Duodenal mucosa (tissue), 2 donors: ENCODE measurements around the gene SDSL.

ENCODE experiments used
- H3K27ac ChIP-seq: one replicate; pipeline ENCODE4 v1.7.0; 2013; ENCODE audit warnings: low read depth, low read length
- H3K27me3 ChIP-seq, 2 donors: one replicate each; pipeline ENCODE4 v1.7.0; 2013; ENCODE audit warnings: low read length in 2 of 2, control low read depth in 1 of 2; ENCODE audit not compliant: insufficient read depth in 2 of 2, control insufficient read depth in 1 of 2
- H3K36me3 ChIP-seq, 2 donors: one replicate each; pipeline ENCODE4 v1.7.0; 2013; ENCODE audit warnings: low read length in 2 of 2, control low read depth in 1 of 2; ENCODE audit not compliant: insufficient read depth in 2 of 2, control insufficient read depth in 1 of 2
- H3K4me1 ChIP-seq, 2 donors: one replicate each; pipeline ENCODE4 v1.7.0; 2013; ENCODE audit warnings: low read length in 2 of 2, control low read depth in 1 of 2; ENCODE audit not compliant: insufficient read depth in 2 of 2, control insufficient read depth in 1 of 2
- H3K4me3 ChIP-seq, 2 donors: one replicate each; pipeline ENCODE4 v1.7.0; 2013; ENCODE audit warnings: low read length in 2 of 2, low read depth in 1 of 2
- H3K9ac ChIP-seq, 2 donors: one replicate each; pipeline ENCODE4 v1.7.0; 2013; ENCODE audit warnings: low read length in 2 of 2, low read depth in 1 of 2
- H3K9me3 ChIP-seq, 2 donors: one replicate each; pipeline ENCODE4 v1.7.0; 2013; ENCODE audit warnings: low read length in 2 of 2, control low read depth in 1 of 2; ENCODE audit not compliant: control insufficient read depth in 1 of 2

The SDSL gene

DNA sequence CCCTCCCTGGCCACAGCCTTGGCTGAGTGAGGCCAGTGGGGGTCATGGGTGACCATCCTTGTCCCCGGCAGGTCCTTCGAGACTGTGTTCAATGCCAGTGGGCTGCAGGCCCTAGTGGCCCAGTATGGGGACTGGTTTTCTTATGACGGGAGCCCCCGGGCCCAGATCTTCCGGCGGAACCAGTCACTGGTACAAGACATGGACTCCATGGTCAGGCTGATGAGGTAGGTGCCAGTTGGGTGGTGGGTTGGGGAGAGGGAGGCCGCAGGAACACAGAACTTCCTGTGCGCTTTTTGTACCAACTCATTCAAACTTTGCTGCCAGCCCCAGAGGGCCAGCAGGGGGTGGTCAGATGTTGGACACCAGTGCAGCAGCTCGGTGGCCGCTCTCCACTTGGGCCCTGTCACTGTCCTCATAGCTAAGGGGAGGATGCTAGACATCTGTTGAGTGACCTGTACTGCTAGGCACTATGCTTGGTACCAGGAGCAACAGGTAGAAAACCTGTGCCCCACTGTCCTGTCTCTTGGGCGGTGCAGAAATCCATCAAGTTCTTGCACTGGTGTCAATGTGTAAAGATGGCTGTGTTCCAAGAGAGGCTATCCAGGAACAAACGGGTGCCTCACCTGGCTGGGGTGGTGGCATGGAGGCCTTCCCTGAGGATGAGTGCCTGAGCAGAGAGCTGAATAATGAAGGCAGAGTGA lies 35.2 kb upstream of the SDSL start:
- H3K27me3 ChIP-seq = no peaks in the 10 kb centered on the region
- H3K4me1 ChIP-seq = no peaks in the 10 kb centered on the region
- H3K36me3 ChIP-seq = peaks cover 5 to 31% of the 10 kb centered on the region in 2 donors
- H3K4me3 ChIP-seq = no peak overlapping the region
- H3K9ac ChIP-seq = no peak overlapping the region
- H3K9me3 ChIP-seq = no peaks in the 10 kb centered on the region
- no peak overlapping the region for H3K27ac ChIP-seq

DNA sequence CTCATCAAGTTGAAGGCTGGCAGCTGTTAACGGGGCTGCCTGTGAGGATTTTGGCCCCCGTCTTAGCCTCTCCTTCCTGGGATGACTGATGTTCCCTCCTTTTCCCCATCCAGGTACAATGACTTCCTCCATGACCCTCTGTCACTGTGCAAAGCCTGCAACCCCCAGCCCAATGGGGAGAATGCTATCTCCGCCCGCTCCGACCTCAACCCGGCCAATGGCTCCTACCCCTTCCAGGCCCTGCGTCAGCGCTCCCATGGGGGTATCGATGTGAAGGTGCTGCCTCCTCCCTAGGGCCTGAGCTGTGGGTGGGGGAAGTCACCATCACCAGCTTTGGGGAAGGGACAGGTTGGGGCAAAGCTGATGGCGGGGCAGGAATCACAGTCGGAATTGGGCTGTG lies 34.5 kb upstream of the SDSL start:
- Histone ChIP-seq H3K9me3 (no peaks in the 10 kb centered on the region), H3K36me3 (peaks cover 5 to 31% of the 10 kb centered on the region in 2 donors), H3K4me3 (no peak overlapping the region), H3K27ac (no peak overlapping the region), H3K27me3 (no peaks in the 10 kb centered on the region), H3K4me1 (no peaks in the 10 kb centered on the region), H3K9ac (no peak overlapping the region)

DNA sequence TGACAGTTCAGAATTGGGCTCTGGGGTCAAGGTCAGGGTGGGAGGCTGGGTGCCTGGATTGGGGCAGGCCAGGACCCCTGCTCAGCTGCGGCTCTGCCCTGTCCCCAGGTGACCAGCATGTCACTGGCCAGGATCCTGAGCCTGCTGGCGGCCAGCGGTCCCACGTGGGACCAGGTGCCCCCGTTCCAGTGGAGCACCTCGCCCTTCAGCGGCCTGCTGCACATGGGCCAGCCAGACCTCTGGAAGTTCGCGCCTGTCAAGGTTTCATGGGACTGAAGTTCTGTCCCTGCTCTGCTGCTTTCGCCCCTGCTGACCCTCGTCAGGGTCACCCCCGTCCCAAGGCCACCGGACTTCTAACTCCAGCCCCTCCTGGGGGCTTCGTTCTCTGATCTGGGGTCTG lies 33.8 kb upstream of the SDSL start:
- Histone ChIP-seq H3K36me3 (peaks cover 5 to 31% of the 10 kb centered on the region in 2 donors), H3K4me1 (no peaks in the 10 kb centered on the region), H3K9me3 (no peaks in the 10 kb centered on the region), H3K9ac (no peak overlapping the region), H3K27ac (no peak overlapping the region), H3K4me3 (no peak overlapping the region), H3K27me3 (no peaks in the 10 kb centered on the region)

DNA sequence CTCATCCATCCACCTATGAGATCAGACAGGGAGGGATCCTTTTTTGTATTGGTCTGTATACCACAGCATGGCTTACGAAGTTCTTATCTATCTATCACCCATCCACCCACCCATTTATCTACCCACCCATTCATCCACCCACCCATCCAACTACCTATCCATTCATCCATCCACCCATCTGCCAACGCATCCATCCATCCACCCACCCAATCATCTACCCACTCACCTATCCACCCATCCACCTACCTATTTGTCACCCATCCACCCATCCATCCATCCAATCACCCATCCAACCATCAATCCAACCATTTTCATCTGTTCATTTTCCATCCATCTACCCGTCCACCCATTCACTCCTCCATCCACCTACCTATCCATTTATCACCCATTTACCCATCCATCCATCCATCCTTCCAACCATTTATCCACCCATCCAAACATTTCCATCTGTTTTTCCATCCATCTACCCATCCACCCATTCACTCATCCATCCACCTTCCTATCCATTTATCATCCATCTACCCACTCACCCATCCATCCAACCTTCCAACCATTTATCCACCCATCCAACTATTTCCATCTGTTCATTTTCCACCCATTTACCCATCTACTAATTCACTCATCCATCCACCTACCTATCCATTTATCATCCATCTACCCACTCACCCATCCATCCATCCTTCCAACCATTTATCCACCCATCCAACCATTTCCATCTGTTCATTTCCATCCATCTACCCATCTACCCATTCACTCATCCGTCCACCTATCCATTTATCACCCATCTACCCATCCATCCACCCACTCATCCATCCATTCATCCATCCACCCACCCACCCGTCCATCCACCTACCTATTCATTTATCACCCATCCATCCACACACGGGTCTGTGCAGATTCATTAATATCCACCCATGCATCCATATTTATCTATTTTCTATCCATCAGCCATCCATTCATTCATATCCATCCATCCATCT lies 31.8 kb upstream of the SDSL start:
- no peaks in the 10 kb centered on the region for H3K4me1 ChIP-seq
- H3K27ac ChIP-seq = no peak overlapping the region
- no peaks in the 10 kb centered on the region for H3K27me3 ChIP-seq
- no peak overlapping the region for H3K4me3 ChIP-seq
- H3K9me3 ChIP-seq = no peaks in the 10 kb centered on the region
- no peak overlapping the region for H3K9ac ChIP-seq
- H3K36me3 ChIP-seq = peaks cover 0 to 19% of the 10 kb centered on the region in 2 donors

DNA sequence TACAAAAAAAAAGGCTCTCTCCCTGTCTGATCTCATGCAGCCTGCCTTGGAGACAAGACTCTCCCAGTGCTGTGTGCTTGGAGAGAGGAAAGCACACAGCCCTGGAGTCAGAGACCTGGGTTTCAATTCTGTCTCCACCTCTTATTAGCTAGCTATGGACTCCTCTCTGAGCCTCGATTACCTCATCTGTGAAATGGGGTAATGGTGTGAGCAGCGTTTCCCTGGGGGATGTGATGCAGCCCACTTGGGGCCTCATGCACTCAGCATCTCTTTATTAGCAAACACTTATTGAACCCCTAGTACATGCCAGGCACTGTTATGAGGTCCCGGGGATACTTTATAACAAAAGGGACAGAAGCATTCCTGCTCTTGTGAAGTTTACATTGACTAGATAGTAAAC lies 31.0 kb upstream of the SDSL start:
- no peaks in the 10 kb centered on the region for H3K4me1 ChIP-seq
- no peak overlapping the region for H3K9ac ChIP-seq
- peaks cover 0 to 18% of the 10 kb centered on the region in 2 donors for H3K36me3 ChIP-seq
- H3K4me3 ChIP-seq = no peak overlapping the region
- no peak overlapping the region for H3K27ac ChIP-seq
- no peaks in the 10 kb centered on the region for H3K9me3 ChIP-seq
- no peaks in the 10 kb centered on the region for H3K27me3 ChIP-seq

DNA sequence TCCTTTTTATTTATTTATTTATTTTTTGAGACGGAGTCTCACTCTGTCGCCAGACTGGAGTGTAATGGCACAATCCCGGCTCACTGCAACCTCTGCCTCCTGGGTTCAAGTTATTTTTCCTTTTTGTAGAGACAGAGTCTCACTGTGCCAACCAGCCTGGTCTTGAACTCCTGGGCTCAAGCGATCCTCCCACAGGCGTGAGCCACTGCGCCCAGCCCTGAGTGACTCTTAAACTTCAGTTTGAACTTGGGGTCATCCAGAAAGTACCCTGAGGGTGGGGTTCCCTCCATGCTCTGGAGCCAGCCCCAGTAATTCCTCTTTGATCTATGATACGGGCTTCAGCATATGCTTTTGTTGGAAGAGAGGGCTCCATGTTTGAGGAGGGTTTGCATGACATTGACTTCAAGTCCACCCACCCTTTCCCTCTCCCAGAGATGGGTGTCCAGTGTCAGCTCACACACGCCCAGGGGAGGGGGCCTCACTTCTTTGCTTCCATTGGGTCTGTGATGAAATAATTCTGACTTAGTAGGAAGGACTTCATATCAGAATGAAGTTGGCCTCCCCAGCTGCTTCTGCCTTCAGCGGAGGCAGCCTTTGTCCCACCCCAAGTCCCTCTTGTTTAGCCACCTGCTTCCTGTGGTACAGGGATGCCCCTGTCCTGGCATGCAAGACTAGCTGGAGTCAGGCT lies 30.4 kb upstream of the SDSL start:
- H3K27ac ChIP-seq = no peak overlapping the region
- no peak overlapping the region for H3K4me3 ChIP-seq
- H3K27me3 ChIP-seq = no peaks in the 10 kb centered on the region
- H3K9me3 ChIP-seq = no peaks in the 10 kb centered on the region
- H3K4me1 ChIP-seq = no peaks in the 10 kb centered on the region
- H3K36me3 ChIP-seq = peaks cover 0 to 18% of the 10 kb centered on the region in 2 donors
- no peak overlapping the region for H3K9ac ChIP-seq

DNA sequence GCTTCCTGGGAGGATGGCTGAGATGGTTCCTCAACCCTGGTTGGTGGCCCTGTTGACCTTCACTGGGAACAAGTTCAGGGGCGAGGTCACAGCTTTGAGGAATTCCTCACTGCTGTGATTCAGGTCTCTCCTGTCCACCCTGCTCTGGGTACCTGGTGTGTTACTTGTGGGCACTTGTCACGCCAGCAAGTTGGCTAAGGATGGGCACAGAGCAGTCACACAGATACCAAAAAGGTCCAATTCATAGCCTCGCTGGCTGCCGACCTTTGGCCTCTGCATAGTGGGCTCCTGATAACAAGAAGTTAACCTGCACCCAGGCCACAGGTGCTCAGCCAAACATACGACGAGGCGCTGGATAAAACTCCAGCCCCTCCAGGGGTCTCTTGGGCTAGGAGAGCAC lies 29.7 kb upstream of the SDSL start:
- Histone ChIP-seq H3K4me3 (no peak overlapping the region), H3K9me3 (no peaks in the 10 kb centered on the region), H3K27ac (no peak overlapping the region), H3K36me3 (peaks cover 0 to 12% of the 10 kb centered on the region in 2 donors), H3K27me3 (no peaks in the 10 kb centered on the region), H3K9ac (no peak overlapping the region), H3K4me1 (no peaks in the 10 kb centered on the region)

DNA sequence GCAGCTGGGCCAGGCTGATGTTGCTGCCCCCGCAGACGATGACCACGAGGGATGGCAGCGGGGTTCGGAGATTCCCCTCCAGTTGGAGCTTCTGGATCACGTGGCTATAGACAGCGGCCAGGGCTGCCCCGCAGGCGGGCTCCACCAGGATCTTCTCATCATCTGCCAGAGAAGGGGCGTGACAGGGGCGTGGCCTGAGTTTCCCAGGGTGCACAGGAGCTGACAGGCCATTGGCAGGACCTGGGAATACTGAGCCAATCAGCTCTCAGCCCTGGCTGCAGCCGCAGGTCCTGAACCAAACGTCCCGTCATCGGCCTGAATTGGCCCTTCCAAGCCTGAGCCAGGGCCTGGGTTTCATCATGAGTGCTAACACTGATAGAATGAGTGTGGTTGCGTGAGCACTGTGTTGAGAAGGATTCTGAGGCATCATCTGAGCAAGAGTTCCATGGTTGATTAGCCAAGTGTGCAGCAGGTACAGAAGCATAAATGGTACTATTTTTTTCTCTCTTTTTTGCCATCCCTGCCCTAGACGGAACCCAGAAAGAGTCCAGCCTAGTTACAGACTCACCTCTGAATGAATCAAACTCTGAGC lies 29.1 kb upstream of the SDSL start:
- H3K4me3 ChIP-seq = no peak overlapping the region
- H3K4me1 ChIP-seq = no peaks in the 10 kb centered on the region
- H3K9ac ChIP-seq = no peak overlapping the region
- no peaks in the 10 kb centered on the region for H3K9me3 ChIP-seq
- H3K27me3 ChIP-seq = no peaks in the 10 kb centered on the region
- H3K36me3 ChIP-seq = peaks cover 0 to 8% of the 10 kb centered on the region in 2 donors
- no peak overlapping the region for H3K27ac ChIP-seq

DNA sequence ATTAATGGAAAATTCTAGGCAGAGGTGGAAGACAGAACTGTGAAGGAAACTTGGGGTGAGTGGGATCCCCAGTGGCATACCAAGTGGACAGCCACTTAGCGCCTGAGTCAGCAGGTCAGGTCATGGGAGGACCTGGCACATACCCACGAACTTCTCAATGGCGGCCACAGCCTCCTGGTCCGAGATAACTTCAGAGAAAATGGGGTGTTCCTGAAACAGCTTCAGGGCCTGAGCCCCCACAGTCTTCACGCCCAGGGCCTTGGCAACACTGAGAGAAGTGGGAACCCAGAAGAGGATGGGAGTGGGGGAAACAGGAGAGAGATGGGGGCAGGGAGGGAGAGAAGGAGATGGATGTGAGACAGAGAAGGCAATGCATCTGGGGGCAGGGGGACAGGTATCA lies 28.4 kb upstream of the SDSL start:
- Histone ChIP-seq H3K4me1 (no peaks in the 10 kb centered on the region), H3K4me3 (no peak overlapping the region), H3K27me3 (no peaks in the 10 kb centered on the region), H3K9me3 (no peaks in the 10 kb centered on the region), H3K27ac (no peak overlapping the region), H3K9ac (no peak overlapping the region), H3K36me3 (peaks cover 0 to 8% of the 10 kb centered on the region in 2 donors)
